Stimulated activated CD4-positive, alpha-beta T cell treated with anti-CD3 and anti-CD28 coated beads, Interleukin-12 subunit alpha, Interleukin-12 subunit beta, amount 100 ng/mL, for 48 hours (primary cell): ENCODE measurements around the gene TBCB.
"Not testable (repeated sequence)": the region's sequence is repeated elsewhere in the genome, so short reads cannot be mapped to it uniquely, and the experiment has no call there.

Experiments used
- DNase-seq, 3 donors: peaks; one replicate each; pipeline ENCODE4 v3.0.0-alpha.2; 2020; ENCODE audit warnings: low read depth in 2 of 3, low spot score in 1 of 3

TBCB gene

GRCh38 chr19:36134867-36135266 lies 19.6 kb downstream of the TBCB start:
- not testable (repeated sequence) for DNase-seq

GRCh38 chr19:36136964-36137686 lies 21.9 kb downstream of the TBCB start:
- DNase-seq = no peak

- no peak for DNase-seq
Measured at GRCh38 chr19:36139120-36139472, 23.8 kb downstream of the TBCB start.

- peak; percentile 84 to 91 (median 89) for DNase-seq
Measured at GRCh38 chr19:36139473-36140303, 24.4 kb downstream of the TBCB start, which contains the start of gene CAPNS1. Gene CAPNS1, plus strand, starts transcription at chr19:36140066. Its CDS starts 946 bp downstream, at chr19:36141012.

GRCh38 chr19:36140304-36141038 lies 25.2 kb downstream of the TBCB start:
- DNase-seq = peak in 2 of 3 donors; percentile 29 to 33

GRCh38 chr19:36141039-36141927 lies 26.0 kb downstream of the TBCB start:
- DNase-seq = peak; percentile 80 to 98 (median 92)

- no peak for DNase-seq
Measured at GRCh38 chr19:36142046-36142445, 26.8 kb downstream of the TBCB start.

- no peak for DNase-seq
Measured at GRCh38 chr19:36142496-36142895, 27.2 kb downstream of the TBCB start.

GRCh38 chr19:36144624-36145023 lies 29.4 kb downstream of the TBCB start:
- no peak for DNase-seq

GRCh38 chr19:36149673-36150406 lies 34.6 kb downstream of the TBCB start:
- DNase-seq = no peak

GRCh38 chr19:36150586-36150985 lies 35.3 kb downstream of the TBCB start:
- no peak for DNase-seq

- no peak for DNase-seq
Measured at GRCh38 chr19:36151144-36152018, 36.1 kb downstream of the TBCB start.

- DNase-seq = no peak
Measured at GRCh38 chr19:36152019-36152351, 36.7 kb downstream of the TBCB start.

GRCh38 chr19:36152352-36153091 lies 37.3 kb downstream of the TBCB start, which contains the start of gene COX7A1:
Gene COX7A1, minus strand, starts transcription at chr19:36152447. Its CDS starts 40 bp downstream, at chr19:36152407.
- DNase-seq = no peak

- DNase-seq = no peak
Measured at GRCh38 chr19:36153126-36153525, 37.9 kb downstream of the TBCB start.

- no peak for DNase-seq
Measured at GRCh38 chr19:36160821-36161596, 45.7 kb downstream of the TBCB start.

GRCh38 chr19:36163813-36164212 lies 48.5 kb downstream of the TBCB start:
- DNase-seq = no peak
